SK-N-SH (cell line): Measurements from ENCODE around the gene MVD.

ENCODE experiments used
- CHD2 ChIP-seq: fragments of 150-350 bp; IDR thresholded peaks from 2 replicates; pipeline ENCODE4 v1.6.1; 2018; ENCODE audit warnings: low read length; ENCODE audit not compliant: partially characterized antibody
- EZH2phosphoT487 ChIP-seq: fragments of 200-600 bp; sonication (generic); IDR thresholded peaks from 2 replicates; pipeline ENCODE4 v1.6.1; 2017; ENCODE audit warnings: low read depth, mixed run types, mild to moderate bottlenecking, antibody characterized with exemption, moderate library complexity, borderline replicate concordance
- RFX5 ChIP-seq: IDR thresholded peaks from 2 replicates; pipeline ENCODE4 v1.6.1; 2012; ENCODE audit warnings: mild to moderate bottlenecking, improper control_type of control experiment, low read length
- TAF1 ChIP-seq: IDR thresholded peaks from 2 replicates; pipeline ENCODE4 v1.6.1; 2012; ENCODE audit warnings: low read depth, mild to moderate bottlenecking, low read length, moderate library complexity, borderline replicate concordance
- TCF12 ChIP-seq: IDR thresholded peaks from 2 replicates; pipeline ENCODE4 v1.4.0; 2012
- TF ChIP-seq, protein P1 (sequence below): fragments of 200-600 bp; sonication (generic); IDR thresholded peaks from 2 replicates; pipeline ENCODE4 v1.6.1; 2017; ENCODE audit warnings: antibody characterized with exemption, mild to moderate bottlenecking, moderate library complexity
- TF ChIP-seq, protein P2 (sequence below): fragments of 150-350 bp; IDR thresholded peaks from 2 replicates; pipeline ENCODE4 v1.6.1; 2017; ENCODE audit warnings: antibody characterized with exemption, low read length, low read depth, borderline replicate concordance

DNA sequence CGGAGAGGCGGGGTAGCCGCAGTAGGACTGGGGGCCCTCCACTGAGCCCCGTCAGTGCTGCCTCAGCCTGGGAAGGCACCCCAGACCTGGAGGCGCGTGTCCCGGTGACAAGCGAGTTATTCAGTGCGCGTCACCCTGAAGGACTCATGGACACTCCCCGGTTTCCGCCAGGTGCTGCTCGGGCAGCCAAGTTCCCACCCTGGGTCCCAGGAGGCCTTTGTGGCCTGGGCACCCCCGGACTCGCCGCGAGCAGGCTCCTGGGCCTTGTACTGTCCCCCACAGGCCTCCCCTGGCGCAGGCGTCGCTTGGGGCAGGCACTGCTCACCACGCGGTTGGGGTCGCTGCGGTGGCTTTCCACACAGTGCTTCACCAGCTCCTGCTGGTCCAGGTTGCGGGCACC lies 35.8 kb upstream of the MVD start:
- no peak for TF ChIP-seq EZH2phosphoT487
- TF ChIP-seq TAF1 = no peak
- TF ChIP-seq, protein P1, sequence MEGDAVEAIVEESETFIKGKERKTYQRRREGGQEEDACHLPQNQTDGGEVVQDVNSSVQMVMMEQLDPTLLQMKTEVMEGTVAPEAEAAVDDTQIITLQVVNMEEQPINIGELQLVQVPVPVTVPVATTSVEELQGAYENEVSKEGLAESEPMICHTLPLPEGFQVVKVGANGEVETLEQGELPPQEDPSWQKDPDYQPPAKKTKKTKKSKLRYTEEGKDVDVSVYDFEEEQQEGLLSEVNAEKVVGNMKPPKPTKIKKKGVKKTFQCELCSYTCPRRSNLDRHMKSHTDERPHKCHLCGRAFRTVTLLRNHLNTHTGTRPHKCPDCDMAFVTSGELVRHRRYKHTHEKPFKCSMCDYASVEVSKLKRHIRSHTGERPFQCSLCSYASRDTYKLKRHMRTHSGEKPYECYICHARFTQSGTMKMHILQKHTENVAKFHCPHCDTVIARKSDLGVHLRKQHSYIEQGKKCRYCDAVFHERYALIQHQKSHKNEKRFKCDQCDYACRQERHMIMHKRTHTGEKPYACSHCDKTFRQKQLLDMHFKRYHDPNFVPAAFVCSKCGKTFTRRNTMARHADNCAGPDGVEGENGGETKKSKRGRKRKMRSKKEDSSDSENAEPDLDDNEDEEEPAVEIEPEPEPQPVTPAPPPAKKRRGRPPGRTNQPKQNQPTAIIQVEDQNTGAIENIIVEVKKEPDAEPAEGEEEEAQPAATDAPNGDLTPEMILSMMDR = no peak
- TF ChIP-seq, protein P2, sequence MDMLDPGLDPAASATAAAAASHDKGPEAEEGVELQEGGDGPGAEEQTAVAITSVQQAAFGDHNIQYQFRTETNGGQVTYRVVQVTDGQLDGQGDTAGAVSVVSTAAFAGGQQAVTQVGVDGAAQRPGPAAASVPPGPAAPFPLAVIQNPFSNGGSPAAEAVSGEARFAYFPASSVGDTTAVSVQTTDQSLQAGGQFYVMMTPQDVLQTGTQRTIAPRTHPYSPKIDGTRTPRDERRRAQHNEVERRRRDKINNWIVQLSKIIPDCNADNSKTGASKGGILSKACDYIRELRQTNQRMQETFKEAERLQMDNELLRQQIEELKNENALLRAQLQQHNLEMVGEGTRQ = no peak
- no peak for TF ChIP-seq TCF12
- TF ChIP-seq RFX5 = no peak
- no peak for TF ChIP-seq CHD2
